HUES64 (cell line): ENCODE data around the gene MACROD2.
"Not testable (repeated sequence)": the region's sequence is repeated elsewhere in the genome, so short reads cannot be mapped to it uniquely, and the experiment has no call there.

Source experiments
- H3K27ac ChIP-seq: 2 replicates; pipeline ENCODE4 v1.7.0; 2013; ENCODE audit warnings: low read depth, low read length, inconsistent platforms
- H3K27me3 ChIP-seq: 2 replicates; pipeline ENCODE4 v1.6.1; 2013; ENCODE audit warnings: mild to moderate bottlenecking, low read length; ENCODE audit not compliant: insufficient read depth
- H3K36me3 ChIP-seq: 2 replicates; pipeline ENCODE4 v1.6.1; 2013; ENCODE audit warnings: mild to moderate bottlenecking, low read length; ENCODE audit not compliant: insufficient read depth
- H3K4me1 ChIP-seq: 2 replicates; pipeline ENCODE4 v1.6.1; 2013; ENCODE audit warnings: mild to moderate bottlenecking, low read length, moderate library complexity; ENCODE audit not compliant: insufficient read depth
- H3K4me3 ChIP-seq: 2 replicates; pipeline ENCODE4 v1.5.1; 2013; ENCODE audit warnings: mild to moderate bottlenecking, low read length, moderate library complexity
- H3K9ac ChIP-seq: 2 replicates; pipeline ENCODE4 v1.6.1; 2013; ENCODE audit warnings: mild to moderate bottlenecking, low read depth, low read length
- H3K9me3 ChIP-seq: 2 replicates; pipeline ENCODE4 v1.6.1; 2013; ENCODE audit warnings: low read depth, low read length; ENCODE audit not compliant: insufficient read depth
- WGBS: fragments of 150-250, 120-280 bp; methylation state at CpG from one replicate; pipeline ENCODE4 v1.1.7; 2013; ENCODE audit warnings: missing lambda C conversion rate; 5-methylcytosine and 5-hydroxymethylcytosine counted together

MACROD2 gene

DNA sequence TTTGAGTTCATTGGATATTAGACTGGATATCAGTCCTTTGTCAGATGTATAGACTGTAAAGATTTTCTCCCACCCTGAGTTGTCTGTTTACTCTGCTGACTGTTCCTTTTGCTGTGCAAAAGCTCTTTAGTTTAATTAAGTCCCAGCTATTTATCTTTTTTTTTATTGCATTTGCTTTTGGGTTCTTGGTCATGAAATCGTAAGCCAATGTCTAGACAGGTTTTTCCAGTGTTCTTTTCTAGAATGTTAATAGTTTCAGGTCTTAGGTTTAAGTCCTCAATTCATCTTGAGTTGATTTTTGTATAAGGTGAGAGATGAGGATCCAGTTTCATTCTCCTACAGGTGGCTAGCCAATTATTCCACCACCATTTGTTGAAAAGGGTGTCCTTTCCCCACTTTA, 220.6 kb downstream of the MACROD2 start:
- not testable (repeated sequence) for H3K4me3 ChIP-seq, H3K9ac ChIP-seq, H3K36me3 ChIP-seq, H3K9me3 ChIP-seq, H3K27me3 ChIP-seq, H3K27ac ChIP-seq
- 85% methylated on average over 1 of the region's 1 CpG for WGBS
- H3K4me1 ChIP-seq = peaks cover 11% of the 10 kb centered on the region

- 86% methylated on average over 4 of the region's 4 CpGs for WGBS
- peak overlapping the region; percentile 55; the same call in 1 of the 2 replicates for H3K27ac ChIP-seq
These were observed 224.6 kb downstream of the MACROD2 start for GRCh38 chr20:14219801-14220461.

GRCh38 chr20:14220986-14221385, 225.7 kb downstream of the MACROD2 start:
- Histone ChIP-seq H3K9me3 (no peaks in the 10 kb centered on the region), H3K36me3 (no peaks in the 10 kb centered on the region), H3K27me3 (no peaks in the 10 kb centered on the region), H3K9ac (no peak overlapping the region), H3K4me3 (no peak overlapping the region), H3K4me1 (peaks cover 5% of the 10 kb centered on the region), H3K27ac (no peak overlapping the region; the same call in 1 of the 2 replicates)
- WGBS = 93% methylated on average over 1 of the region's 1 CpG

More at GRCh38 chr20:14219801-14220461, 224.6 kb downstream of the MACROD2 start:
- Histone ChIP-seq H3K9ac (no peak overlapping the region), H3K4me3 (no peak overlapping the region), H3K27me3 (no peaks in the 10 kb centered on the region), H3K9me3 (no peaks in the 10 kb centered on the region), H3K4me1 (peaks cover 5% of the 10 kb centered on the region), H3K36me3 (no peaks in the 10 kb centered on the region)

DNA sequence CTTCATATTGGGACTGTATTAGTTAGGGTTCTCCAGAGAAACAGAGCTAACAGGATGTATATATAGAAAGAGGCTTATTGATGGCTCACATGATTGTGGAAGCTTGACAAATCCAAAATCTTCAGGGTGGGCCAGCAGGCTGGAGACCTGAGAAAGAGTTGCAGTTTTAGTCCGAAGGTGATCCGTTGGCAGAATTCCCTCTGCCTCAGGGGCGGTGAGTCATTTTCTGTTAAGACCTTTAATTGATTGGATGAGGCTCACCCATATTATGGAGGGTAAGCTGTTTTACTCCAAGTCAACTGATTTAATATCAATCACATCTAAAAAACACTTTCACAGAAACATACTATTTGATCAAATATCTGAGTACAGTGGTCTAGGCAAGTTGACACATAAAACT, 228.5 kb downstream of the MACROD2 start:
- Histone ChIP-seq H3K27ac (no peak overlapping the region), H3K27me3 (no peaks in the 10 kb centered on the region), H3K4me3 (no peak overlapping the region), H3K36me3 (no peaks in the 10 kb centered on the region), H3K4me1 (peaks cover 5% of the 10 kb centered on the region), H3K9me3 (no peaks in the 10 kb centered on the region), H3K9ac (no peak overlapping the region)
- WGBS = 92% methylated on average over 3 of the region's 3 CpGs

GRCh38 chr20:14226051-14227049, 231.0 kb downstream of the MACROD2 start:
- not testable (repeated sequence) for H3K27ac ChIP-seq, H3K9me3 ChIP-seq, H3K4me3 ChIP-seq, H3K27me3 ChIP-seq, H3K36me3 ChIP-seq, H3K9ac ChIP-seq, H3K4me1 ChIP-seq
- WGBS = 98% methylated on average over 47 of the region's 53 CpGs

DNA sequence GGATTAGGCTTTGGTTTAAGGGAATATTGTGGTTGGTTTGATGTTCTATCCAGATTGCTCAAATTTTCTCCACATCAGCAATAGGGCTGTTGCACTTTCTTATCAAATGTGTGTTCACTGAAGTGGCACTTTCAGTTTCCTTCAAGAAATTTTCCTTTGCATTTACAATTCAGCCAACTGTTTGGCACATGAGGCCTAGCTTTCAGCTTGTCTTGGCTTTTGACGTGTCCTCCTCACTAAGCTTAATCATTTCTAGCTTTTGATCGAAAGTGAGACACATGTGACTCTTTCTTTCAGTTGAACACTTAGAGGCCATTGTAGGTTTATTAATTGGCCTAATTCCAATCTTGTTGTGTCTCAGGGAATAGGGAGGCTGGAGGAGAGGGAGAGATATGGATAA, 237.3 kb downstream of the MACROD2 start:
- 99% methylated on average over 2 of the region's 2 CpGs for WGBS
- Histone ChIP-seq H3K4me3 (no peak overlapping the region), H3K4me1 (no peaks in the 10 kb centered on the region), H3K9ac (no peak overlapping the region), H3K9me3 (no peaks in the 10 kb centered on the region), H3K36me3 (no peaks in the 10 kb centered on the region), H3K27ac (no peak overlapping the region), H3K27me3 (no peaks in the 10 kb centered on the region)

GRCh38 chr20:14234666-14235295, 239.5 kb downstream of the MACROD2 start:
- H3K27ac ChIP-seq = no peak overlapping the region

DNA sequence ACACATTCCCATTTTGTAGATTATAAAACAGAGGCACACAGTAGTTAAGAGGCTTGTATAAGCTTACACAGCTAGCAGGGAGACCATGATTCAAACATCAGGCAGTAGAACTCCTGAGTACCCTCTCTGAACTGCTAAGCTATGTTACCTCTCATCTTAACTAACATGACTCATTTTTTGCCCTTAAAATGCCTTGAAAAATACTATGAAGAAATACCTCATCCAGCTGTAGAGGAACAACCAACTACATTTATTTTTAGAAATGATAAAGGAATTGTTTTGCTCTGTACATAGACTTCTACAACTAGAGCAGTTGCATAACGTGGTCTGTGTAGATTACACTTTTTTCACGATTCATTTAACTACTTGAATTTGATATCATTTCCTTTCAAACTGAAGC, 240.0 kb downstream of the MACROD2 start:
- Histone ChIP-seq H3K4me1 (no peaks in the 10 kb centered on the region), H3K9me3 (no peaks in the 10 kb centered on the region), H3K9ac (no peak overlapping the region), H3K27me3 (no peaks in the 10 kb centered on the region), H3K36me3 (no peaks in the 10 kb centered on the region), H3K4me3 (no peak overlapping the region), H3K27ac (no peak overlapping the region)
- 91% methylated on average over 2 of the region's 2 CpGs for WGBS

More at GRCh38 chr20:14234666-14235295, 239.5 kb downstream of the MACROD2 start:
- WGBS = 94% methylated on average over 1 of the region's 2 CpGs
- no peaks in the 10 kb centered on the region for H3K4me1 ChIP-seq
- H3K36me3 ChIP-seq = no peaks in the 10 kb centered on the region
- no peaks in the 10 kb centered on the region for H3K27me3 ChIP-seq
- no peak overlapping the region for H3K9ac ChIP-seq
- H3K4me3 ChIP-seq = no peak overlapping the region
- no peaks in the 10 kb centered on the region for H3K9me3 ChIP-seq

DNA sequence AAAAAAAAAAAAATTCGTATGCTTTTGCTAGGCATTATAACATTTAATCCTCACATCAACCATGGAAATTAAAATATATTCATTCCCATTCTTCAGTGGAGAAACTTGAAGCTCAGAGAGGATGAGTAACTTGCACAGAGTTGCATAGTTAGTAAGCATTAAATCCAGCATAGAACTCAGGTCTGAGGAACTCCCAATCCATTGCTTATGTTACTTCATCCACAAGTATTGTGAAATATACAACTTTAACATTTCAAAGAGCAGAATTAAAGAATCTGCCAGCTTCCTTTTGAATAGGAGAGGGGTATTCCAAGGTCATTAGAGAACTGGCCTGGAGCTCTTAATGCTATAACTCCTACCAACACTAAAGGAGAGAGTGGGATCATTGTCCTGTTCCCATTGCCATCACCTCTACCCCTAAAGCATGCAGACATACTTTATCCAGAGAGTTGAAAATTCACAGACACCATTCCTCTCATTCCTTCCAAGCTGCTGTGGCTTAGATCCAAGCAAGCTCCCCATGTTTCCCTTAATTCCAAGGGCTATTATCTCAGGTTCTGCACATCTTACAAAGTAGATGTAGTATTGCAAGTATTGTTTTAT, 250.2 kb downstream of the MACROD2 start:
- Histone ChIP-seq H3K4me3 (no peak overlapping the region), H3K27ac (no peak overlapping the region), H3K9ac (no peak overlapping the region), H3K9me3 (no peaks in the 10 kb centered on the region), H3K27me3 (no peaks in the 10 kb centered on the region), H3K36me3 (no peaks in the 10 kb centered on the region), H3K4me1 (no peaks in the 10 kb centered on the region)
- 100% methylated on average over 1 of the region's 1 CpG for WGBS

DNA sequence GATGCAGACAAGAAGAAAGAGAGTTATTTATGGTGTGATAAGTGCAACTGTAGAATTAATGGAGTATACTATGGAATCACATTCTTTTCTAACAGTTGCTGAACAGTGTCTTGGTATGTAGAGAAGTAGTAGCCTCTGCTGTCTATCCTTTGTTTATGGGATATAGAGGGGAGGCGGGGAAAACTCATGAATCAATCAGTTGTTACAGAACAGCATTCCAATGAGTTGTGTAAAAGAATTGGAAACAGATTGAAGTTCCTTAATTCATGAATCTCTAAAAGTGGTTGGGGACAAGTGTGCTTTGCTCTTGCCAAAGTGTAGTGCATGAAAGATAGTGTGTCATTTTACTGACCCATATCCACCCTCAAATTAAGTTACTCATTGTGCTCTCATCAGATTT, 264.4 kb downstream of the MACROD2 start:
- no peaks in the 10 kb centered on the region for H3K4me1 ChIP-seq
- 93% methylated on average over 1 of the region's 1 CpG for WGBS
- no peaks in the 10 kb centered on the region for H3K36me3 ChIP-seq
- H3K27me3 ChIP-seq = no peaks in the 10 kb centered on the region
- no peak overlapping the region for H3K27ac ChIP-seq
- H3K9me3 ChIP-seq = no peaks in the 10 kb centered on the region
- no peak overlapping the region for H3K9ac ChIP-seq
- H3K4me3 ChIP-seq = no peak overlapping the region

GRCh38 chr20:14260367-14260766, 265.1 kb downstream of the MACROD2 start:
- Histone ChIP-seq H3K4me1 (no peaks in the 10 kb centered on the region), H3K27ac (no peak overlapping the region), H3K9me3 (no peaks in the 10 kb centered on the region), H3K36me3 (no peaks in the 10 kb centered on the region), H3K27me3 (no peaks in the 10 kb centered on the region), H3K4me3 (no peak overlapping the region), H3K9ac (no peak overlapping the region)
- 77% methylated on average over 1 of the region's 1 CpG for WGBS
